Fibroblast of skin of abdomen (primary cell): ENCODE measurements around the gene NTRK3.

Source experiments
- DNase-seq: peaks from one replicate; pipeline ENCODE4 v3.0.0-alpha.2; 2013

The NTRK3 gene

GRCh38 chr15:87935583-87935982 lies 321.0 kb downstream of the NTRK3 start:
- DNase-seq = no peak

GRCh38 chr15:87931584-87931983 lies 325.0 kb downstream of the NTRK3 start:
- DNase-seq = no peak

GRCh38 chr15:87930457-87930856 lies 326.1 kb downstream of the NTRK3 start:
- no peak for DNase-seq

GRCh38 chr15:87929841-87930240 lies 326.7 kb downstream of the NTRK3 start:
- no peak for DNase-seq

- no peak for DNase-seq
Measured at GRCh38 chr15:87924433-87924832, 332.1 kb downstream of the NTRK3 start.

GRCh38 chr15:87919064-87919463 lies 337.5 kb downstream of the NTRK3 start:
- no peak for DNase-seq

GRCh38 chr15:87917480-87917879 lies 339.1 kb downstream of the NTRK3 start:
- no peak for DNase-seq

- DNase-seq = peak; percentile 12
Measured at GRCh38 chr15:87916208-87916607, 340.3 kb downstream of the NTRK3 start.

- DNase-seq = peak; percentile 2
Measured at GRCh38 chr15:87910301-87910700, 346.2 kb downstream of the NTRK3 start.

GRCh38 chr15:87907676-87908446 lies 348.7 kb downstream of the NTRK3 start:
- DNase-seq = no peak

- no peak for DNase-seq
Measured at GRCh38 chr15:87906444-87906843, 350.1 kb downstream of the NTRK3 start.

- DNase-seq = no peak
Measured at GRCh38 chr15:87902772-87903426, 353.6 kb downstream of the NTRK3 start.

GRCh38 chr15:87901926-87902690 lies 354.4 kb downstream of the NTRK3 start:
- no peak for DNase-seq

- DNase-seq = no peak
Measured at GRCh38 chr15:87901008-87901407, 355.5 kb downstream of the NTRK3 start.

GRCh38 chr15:87896936-87897335 lies 359.6 kb downstream of the NTRK3 start:
- DNase-seq = no peak

GRCh38 chr15:87887177-87887576 lies 369.4 kb downstream of the NTRK3 start:
- no peak for DNase-seq

GRCh38 chr15:87881026-87881425 lies 375.5 kb downstream of the NTRK3 start:
- no peak for DNase-seq

- peak; percentile 5 for DNase-seq
Measured at GRCh38 chr15:87877822-87878542, 378.6 kb downstream of the NTRK3 start.

- DNase-seq = peak; percentile 85
Measured at GRCh38 chr15:87877114-87877810, 379.3 kb downstream of the NTRK3 start.

- DNase-seq = peak; percentile 80
Measured at GRCh38 chr15:87874896-87875711, 381.4 kb downstream of the NTRK3 start.

GRCh38 chr15:87873516-87873915 lies 383.0 kb downstream of the NTRK3 start:
- DNase-seq = peak; percentile 62
